Cardiac septum (tissue), 1 donor: ENCODE results near the gene NME1. TPM values are rescaled to one million over a fixed set of nuclear protein-coding genes. Genes with fewer than 3 reads are reported as not detected.
"Not testable (repeated sequence)": the region's sequence is repeated elsewhere in the genome, so short reads cannot be mapped to it uniquely, and the experiment has no call there.

Experiments used
- DNase-seq: peaks from one replicate; pipeline ENCODE4 v3.0.0-alpha.2; 2020; ENCODE audit warnings: low spot score
- intact Hi-C: fragments of 100-400 bp; cut with DNase I; formaldehyde crosslinking; loops from one replicate; pipeline ENCODE4 v1.14.0; 2022
- total RNA-seq: library from RNA; stranded (reverse); fragmentation: NEBNext Ultra II Directional; extraction: Animal tissue kit (Norgen Biotek cat#: 25700); gene quantifications from one replicate; pipeline ENCODE4 v1.2.1, GENCODE V29; 2021
- donor health status: DM: no; HTN: no; CAD: no.

NME1 gene
- total RNA-seq, 1 donor from 2014 or later, result 23.2 TPM

DNA sequence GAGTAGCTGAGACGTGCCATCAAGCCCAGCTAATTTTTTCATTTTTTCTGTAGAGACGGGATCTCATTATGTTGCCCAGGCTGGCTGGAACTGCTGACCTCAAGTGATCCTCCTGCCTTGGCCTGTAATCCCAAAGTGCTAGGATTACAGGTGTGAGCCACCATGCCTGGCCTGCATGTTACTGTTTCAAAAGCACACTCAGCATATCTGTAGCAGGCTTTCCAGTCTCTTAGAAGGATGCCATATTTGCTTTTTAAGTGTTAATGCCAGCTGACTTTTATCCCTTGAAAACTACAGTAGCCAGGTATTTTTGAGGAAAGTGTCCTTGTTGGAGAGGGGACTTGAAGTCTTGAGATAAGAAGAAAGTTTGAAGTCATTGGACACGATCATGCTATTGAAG is 17.4 kb upstream of the NME1 start:
- DNase-seq, result no peak
- intact Hi-C loops, result no loop called here

DNA sequence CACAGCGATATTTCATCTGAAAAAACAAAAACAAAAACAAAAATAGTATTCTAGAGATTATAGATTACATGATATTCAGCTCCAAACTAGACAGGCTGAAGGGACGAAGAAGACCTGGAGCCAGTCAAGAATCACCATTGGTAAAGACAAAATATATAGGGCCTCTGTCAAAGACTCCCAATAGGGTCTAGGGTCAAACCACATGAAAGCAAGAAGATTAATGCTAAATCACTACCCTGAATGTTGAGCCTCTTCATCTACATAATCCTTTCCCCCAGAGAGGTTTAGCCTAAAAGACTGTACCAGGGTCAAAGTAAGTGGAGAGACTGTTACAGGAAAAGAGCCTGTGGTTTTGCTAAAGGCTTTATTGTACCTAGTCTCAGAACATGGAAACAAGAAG is 10.8 kb upstream of the NME1 start:
- intact Hi-C loops, result no loop called here
- DNase-seq, result no peak

DNA sequence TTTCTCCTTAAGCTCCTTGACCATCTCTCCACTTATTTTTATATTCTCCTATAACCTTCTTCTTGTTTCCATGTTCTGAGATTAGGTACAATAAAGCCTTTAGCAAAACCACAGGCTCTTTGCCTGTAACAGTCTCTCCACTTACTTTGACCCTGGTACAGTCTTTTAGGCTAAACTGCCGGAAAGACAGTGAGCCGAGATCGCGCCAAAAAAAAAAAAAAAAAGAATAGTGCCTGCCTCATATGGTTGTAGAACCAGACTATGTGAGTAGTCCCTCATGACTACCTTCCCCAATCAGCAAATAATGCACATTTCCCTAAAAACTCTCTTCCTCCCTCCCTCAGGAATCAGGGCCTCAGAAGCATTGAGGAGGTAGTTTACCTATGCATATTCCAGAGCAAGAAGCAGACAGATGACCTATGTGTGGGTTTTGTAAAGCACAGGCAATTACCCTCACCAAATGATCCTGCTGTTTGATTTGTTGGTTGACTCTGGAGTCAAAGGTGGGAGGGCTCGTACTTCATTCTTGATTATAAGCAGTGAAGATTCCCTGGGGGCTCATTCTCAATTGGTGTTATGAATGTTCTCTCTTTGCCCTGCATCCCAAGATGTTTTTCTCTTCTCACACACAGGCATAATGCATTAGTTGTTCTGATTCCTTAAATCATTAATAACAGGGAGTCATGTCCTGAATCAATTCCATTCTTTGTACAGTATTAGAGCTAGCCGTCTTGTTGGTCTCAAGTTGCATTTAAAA is 8.9 kb upstream of the NME1 start:
- intact Hi-C loops, result no loop called here
- no peak for DNase-seq

DNA sequence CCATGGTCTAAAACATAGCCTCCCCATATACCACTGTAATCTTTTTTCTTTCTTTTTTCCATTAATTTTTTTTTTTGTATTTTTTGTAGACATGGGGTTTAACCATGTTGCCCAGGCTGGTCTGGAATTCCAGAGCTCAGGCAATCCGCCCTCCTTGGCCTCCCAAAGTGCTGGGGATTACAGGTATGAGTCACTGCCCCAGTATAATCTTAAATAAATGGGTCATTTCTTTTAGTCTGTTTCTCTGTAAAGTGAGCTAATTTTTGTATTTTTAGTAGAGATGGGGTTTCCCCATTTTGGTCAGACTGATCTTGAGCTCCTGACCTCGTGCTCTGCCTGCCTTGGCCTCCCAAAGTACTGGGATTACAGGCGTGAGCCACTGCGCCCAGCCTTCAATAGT is 5.7 kb upstream of the NME1 start:
- no peak for DNase-seq
- intact Hi-C loops, result no loop called here

DNA sequence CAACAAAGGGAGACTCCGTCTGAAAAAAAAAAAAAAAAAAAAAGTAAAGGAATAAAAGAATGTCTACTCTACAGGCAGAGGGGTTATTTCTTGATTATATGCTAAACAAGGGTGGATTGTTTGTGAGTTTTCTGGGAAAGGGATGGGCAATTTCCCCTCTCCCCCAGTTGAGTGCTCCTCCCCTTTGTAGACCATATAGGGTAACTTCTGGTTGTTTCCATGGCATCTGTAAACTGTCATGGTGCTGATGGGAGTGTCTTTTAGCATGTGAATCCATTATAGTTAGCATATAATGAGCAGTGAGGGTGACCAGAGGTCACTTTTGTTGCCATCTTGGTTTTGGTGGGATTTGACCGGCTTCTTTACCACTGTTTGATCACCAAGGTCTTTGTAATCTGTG is 4.2 kb upstream of the NME1 start:
- DNase-seq, result no peak
- intact Hi-C loops, result no loop called here

DNA sequence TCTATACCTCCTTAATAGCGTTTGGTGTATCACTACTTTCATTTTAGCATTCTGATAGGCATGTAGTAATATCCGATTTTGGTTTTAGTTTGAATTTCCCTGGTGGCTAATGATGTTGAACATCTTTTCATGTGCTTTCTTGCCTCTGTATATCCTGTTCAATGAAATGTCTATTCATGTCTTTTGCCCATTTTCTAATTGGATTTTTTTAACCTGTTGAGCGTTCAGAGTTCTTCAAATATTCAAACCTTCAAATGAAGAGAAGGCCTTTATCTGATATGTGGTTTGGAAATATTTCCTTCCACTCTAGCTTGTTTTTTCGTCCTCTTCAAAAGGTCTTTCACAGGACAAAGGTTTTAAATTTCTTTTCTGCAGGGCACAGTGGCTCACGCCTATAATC is 2.4 kb upstream of the NME1 start:
- no peak for DNase-seq
- intact Hi-C loops, result no loop called here

DNA sequence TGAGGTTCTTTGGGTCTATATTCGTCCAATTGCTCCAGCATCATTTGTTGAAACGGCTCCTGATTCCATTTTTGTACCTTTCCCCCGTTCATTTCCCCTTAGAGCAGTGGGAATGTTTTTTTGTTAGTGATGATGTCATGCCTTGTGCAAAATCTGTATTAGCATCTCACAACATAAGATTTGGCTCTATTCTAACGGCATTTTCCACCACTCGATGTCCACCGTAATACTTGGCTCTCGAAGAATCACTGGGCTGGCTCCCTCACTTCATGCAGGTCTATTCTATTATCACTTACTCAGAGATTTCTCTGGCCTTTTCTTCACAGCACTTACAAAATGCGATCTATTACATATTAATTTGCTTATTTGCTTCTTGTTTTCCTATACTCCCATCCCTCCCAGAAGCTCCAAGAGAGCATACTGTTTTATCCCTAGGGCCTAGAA is 571 bp upstream of the NME1 start:
- no peak for DNase-seq
- intact Hi-C loops, result loop anchor here (1.0 to 2.0 kb wide), 3 partner anchors 31 to 152 kb away; no protein-coding TSS in a partner anchor

DNA sequence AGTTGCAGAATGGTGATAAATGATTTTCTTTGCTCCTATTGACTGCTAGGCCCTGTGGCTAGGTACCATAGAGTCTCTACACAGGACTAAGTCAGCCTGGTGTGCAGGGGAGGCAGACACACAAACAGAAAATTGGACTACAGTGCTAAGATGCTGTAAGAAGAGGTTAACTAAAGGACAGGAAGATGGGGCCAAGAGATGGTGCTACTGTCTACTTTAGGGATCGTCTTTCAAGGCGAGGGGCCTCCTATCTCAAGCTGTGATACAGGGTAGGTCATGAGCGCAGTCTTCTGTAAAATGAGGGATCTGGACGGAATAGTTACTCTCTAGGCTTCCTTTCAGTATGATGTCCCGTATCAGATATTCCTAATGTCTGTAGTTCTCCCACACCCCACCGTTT is 817 bp downstream of the NME1 start:
- intact Hi-C loops, result no loop called here
- DNase-seq, result no peak

DNA sequence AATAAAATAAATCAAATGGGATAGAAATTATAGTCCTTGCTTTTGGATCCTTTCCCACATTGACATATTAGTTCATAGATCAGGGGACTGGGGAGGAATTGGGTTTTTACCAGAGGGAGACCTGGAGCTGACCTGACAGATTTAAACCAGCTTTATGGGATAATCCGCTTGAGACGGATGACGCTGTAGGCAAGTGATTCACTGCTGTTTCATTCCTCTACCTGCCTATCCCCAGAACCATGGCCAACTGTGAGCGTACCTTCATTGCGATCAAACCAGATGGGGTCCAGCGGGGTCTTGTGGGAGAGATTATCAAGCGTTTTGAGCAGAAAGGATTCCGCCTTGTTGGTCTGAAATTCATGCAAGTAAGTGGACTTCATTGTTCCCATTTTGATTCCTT is 2.1 kb downstream of the NME1 start:
- intact Hi-C loops, result no loop called here

DNA sequence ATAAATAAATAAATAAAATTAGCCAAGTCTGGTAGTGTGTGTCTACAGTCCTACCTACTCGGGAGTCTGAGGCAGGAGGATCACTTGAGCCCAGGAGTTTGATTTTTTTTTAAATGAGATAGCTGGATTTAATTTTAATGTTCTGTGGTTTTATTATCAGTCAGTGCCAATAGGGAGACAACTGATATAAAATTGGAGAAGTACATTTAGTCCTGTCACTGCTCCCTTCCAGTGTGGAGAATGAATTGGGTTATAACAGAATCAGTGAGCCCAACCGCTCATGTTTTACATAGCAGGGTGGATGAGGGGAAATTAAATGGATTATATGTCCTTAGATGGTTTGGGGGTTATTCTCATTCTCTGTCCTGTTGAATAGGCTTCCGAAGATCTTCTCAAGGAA is 6.2 kb downstream of the NME1 start:
- DNase-seq, result no peak
- intact Hi-C loops, result loop anchor here (10.0 kb wide), 1 partner anchor 95 kb away; no protein-coding TSS in a partner anchor

More for the DNA sequence above, 2.1 kb downstream of the NME1 start:
- DNase-seq, result no peak

DNA sequence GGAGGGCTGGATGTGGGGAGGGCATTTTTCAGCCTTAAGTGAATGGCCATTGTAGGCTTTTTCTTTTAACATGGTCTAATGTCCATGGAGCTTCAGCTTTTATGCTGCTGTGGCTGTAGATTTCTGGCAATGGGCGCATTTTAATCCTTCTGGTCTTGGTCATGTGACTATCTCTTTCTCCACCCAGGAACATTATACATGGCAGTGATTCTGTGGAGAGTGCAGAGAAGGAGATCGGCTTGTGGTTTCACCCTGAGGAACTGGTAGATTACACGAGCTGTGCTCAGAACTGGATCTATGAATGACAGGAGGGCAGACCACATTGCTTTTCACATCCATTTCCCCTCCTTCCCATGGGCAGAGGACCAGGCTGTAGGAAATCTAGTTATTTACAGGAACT is 8.2 kb downstream of the NME1 start:
- DNase-seq, result no peak
- intact Hi-C loops, result loop anchor here (10.0 kb wide), 1 partner anchor 93 kb away; no protein-coding TSS in a partner anchor

DNA sequence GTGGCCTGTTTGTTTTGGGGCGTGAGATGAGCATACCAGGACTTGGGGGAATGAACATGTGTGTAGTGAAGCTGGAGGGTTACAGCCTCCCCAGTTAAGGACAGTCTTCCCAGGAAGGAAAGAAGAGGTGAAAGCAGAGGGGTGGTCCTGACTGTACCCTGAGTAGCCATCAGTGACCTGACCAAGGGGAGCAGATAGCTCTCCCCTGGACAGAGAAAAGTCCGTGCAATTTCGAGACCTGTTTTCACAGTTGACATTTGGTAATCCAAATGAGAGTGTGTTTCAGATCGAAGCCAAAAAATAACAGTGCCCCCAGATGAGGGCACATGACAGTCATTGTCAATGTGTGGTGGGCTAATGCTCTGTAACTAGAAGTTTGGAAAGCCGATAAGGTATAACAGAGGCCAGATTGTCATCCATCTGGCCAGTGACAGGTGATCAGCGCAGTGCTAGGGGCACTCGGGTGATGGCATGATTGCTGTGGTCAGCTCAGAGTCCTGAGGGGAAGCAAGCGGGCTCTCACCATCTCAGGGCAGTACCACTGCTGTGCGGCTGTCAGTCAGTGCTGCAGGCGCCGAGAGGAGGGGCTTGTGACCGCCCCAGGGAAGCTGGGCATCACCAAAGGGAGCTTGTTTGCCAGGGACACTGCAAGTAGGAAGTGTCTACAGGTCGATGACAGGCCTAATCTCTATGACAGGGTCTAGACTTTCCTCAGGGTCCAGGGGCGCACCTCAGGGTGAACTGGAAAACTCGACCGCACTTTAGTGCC is 11.7 kb downstream of the NME1 start:
- intact Hi-C loops, result loop anchor here (10.0 kb wide), 1 partner anchor 90 kb away; no protein-coding TSS in a partner anchor
- no peak for DNase-seq

DNA sequence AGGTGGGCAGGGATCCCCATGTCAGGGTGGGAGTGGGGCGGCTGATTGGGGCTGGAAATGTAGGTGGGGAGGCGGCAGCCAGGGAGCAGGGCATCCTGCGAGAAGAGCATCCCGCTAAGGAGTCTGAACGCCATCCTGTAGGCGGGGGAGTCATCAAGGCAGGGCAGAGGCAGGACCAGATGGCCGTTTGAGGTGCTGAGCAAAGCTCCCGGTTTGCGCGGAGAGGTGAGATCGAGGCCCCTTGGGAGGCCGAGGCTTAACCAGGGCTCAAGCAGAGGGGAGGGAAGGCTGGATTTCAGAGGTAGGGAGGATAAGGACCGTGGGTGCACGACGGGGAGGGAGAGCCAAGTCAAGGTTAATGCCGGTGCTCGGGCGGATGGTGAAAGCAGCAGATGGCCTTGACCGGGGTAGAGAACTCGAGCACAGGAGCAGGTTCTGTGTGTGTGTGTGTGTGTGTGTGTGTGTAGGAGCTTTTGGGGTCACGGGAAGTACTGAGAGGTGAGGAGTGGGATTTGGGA is 12.4 kb downstream of the NME1 start:
- intact Hi-C loops, result loop anchor here (10.0 kb wide), 1 partner anchor 89 kb away; no protein-coding TSS in a partner anchor
- DNase-seq, result no peak

DNA sequence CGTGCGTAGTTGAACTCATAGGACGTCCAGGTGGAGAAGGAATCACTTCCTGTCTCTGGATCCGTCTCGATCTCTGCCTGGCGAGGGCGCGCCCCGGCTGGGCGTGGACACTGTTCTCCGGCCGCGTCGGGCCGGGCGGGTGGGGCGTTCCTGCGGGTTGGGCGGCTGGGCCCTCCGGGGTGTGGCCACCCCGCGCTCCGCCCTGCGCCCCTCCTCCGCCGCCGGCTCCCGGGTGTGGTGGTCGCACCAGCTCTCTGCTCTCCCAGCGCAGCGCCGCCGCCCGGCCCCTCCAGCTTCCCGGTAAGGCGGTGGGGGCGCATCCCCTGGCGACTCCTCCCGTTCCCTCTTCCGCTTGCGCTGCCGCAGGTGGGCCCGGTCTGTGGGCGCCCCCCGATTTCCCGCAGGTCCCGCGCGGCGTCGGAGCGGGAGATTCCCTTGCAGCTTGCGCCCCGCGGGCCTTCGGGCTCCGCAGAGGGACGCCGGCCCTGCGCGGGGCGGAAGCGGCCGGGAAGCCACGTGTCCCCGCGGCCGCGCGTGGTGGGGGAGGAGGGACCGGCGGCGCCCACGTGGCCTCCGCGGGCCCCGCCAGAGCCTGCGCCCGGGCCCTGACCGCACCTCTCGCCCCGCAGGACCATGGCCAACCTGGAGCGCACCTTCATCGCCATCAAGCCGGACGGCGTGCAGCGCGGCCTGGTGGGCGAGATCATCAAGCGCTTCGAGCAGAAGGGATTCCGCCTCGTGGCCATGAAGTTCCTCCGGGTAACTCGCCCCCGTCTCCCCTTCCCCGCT is 13.0 kb downstream of the NME1 start, which contains the start of gene NME2:
TSS of gene NME2 (plus strand) at position 214 of the 789 bp plus-strand sequence. CDS start at position 634, 420 bp downstream.
- DNase-seq, result peak; percentile 94
- intact Hi-C loops, result loop anchor here (10.0 kb wide), 1 partner anchor 88 kb away; no protein-coding TSS in a partner anchor

DNA sequence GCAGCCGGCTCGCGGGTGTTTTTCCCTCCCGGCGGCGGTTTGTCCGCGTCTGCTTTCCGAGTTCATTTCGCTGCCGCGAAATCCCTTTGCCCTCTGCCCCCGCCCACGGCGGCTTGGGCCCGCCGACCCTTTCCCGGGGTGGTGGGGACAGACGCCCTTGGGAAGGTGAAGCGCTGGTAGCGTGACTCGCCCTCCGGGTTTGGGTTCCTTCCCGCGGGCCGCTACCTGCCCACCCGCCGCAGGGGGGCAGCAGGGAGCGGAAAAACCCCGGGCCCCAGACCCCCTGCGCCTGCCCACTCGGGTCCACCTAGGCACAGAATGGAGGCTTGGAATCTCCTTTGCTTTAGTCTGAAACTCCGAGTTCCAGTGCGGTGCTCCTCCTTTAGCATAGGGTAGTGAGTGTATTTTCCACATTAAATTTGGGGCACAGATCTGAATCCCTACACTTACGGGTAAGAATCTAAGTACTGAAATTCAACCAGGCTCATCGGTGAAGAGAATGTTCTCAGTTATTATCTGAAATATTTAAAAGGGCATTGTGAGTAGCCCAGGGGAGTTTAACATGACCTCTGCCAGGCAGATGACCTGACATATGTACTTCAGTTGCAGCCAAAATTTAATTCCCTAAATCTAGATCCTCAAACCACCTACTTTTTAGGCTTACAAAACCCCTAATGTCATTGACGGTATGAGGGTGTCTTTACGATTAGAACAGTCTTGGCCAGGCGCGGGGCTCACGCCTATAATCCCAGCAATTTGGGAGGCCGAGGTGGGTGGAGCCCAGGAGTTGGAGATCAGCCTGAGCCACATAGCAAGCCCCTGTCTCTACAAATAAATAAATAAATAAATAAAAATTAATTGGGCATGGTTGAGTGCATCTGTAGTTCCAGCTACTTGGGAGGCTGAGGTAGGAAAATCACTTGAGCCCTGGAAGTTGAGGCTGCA is 13.9 kb downstream of the NME1 start:
- intact Hi-C loops, result loop anchor here (10.0 kb wide), 1 partner anchor 88 kb away; no protein-coding TSS in a partner anchor
- DNase-seq, result no peak

DNA sequence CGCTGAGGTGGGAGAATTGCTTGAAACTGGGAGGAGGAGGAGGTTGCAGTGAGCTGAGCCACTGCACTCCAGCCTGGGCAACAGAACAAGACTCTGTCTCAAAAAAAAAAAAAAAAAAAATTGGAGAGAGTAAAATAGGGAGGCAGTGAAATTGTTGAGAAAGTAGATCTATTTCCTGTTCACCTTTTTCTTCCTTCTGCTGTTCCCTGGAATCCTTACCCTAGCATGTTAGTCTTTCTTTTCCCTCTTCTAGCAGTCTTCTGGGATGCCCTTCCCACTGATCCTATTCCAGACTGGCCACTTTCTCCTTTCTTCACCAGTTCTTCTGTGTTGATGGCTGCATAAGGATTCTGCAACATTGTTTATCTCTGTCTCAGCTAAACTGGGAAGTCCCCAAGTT is 16.0 kb downstream of the NME1 start:
- DNase-seq, result no peak
- intact Hi-C loops, result loop anchor here (10.0 kb wide), 1 partner anchor 85 kb away; no protein-coding TSS in a partner anchor

DNA sequence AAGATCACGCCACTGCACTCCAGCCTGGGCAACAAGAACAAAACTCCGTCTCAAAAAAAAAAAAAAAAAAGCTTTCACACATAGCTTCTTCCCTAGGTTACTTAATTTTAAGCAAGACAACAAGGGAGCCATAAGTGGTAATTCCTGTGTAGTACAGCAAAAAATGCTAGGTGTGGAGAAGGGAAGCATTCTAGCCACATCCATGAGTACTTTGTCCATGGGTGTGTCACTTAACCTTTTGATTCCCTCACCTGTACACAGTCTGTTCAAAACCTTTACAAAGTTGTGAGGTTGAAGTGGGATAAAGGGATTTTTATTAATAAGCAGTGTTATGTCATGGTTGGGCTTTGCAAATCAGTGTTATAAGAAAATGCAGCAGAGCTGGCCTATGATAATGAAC is 17.4 kb downstream of the NME1 start:
- intact Hi-C loops, result no loop called here
- DNase-seq, result no peak

DNA sequence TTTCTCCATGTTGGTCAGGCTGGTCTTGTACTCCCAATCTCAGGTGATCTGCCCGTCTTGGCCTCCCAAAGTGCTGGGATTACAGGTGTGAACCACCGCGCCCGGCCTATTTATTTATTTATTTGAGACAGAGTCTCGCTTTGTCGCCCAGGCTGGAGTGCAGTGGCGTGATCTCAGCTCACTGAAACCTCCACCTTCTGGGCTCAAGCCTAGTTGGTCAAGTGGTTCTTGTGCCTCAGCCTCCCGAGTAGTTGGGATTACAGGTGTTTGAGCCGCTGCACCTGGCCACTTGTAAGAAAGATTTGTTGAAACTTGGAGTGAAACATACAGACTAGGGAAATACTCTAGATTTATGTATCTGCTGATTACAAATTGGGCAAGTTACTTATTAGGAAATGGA is 18.7 kb downstream of the NME1 start:
- intact Hi-C loops, DNase-seq: not testable (repeated sequence)
